Neural cell (in vitro differentiated cells): Measurements from ENCODE around the gene COL2A1. TPM values are rescaled to one million over a fixed set of nuclear protein-coding genes. Genes with fewer than 3 reads are reported as not detected.

Experiments
- H2AFZ ChIP-seq: fragments of 200-600, 300-800 bp; sonication (generic), shearing (Covaris generic); 2 replicates; pipeline ENCODE4 v1.6.0; 2014; ENCODE audit warnings: low read depth, mild to moderate bottlenecking, antibody characterized with exemption, low read length, moderate library complexity
- H3F3A ChIP-seq: fragments of 200-600 bp; shearing (Covaris generic); 2 replicates; pipeline ENCODE4 v1.6.1; 2016; ENCODE audit warnings: mild to moderate bottlenecking, moderate library complexity, mixed read lengths, antibody characterized with exemption, low read length; ENCODE audit not compliant: insufficient read depth, poor library complexity, severe bottlenecking
- H3K27ac ChIP-seq: fragments of 200-600, 300-800 bp; sonication (generic), shearing (Covaris generic); 2 replicates; pipeline ENCODE4 v1.5.1; 2014; ENCODE audit warnings: mild to moderate bottlenecking, low read length, moderate library complexity
- H3K27me3 ChIP-seq: fragments of 300-800, 200-600 bp; sonication (generic), shearing (Covaris generic); 2 replicates; pipeline ENCODE4 v1.6.0; 2014; ENCODE audit warnings: mild to moderate bottlenecking, low read depth, low read length, moderate library complexity; ENCODE audit not compliant: insufficient read depth
- H3K36me3 ChIP-seq: fragments of 300-800, 200-600 bp; sonication (generic), shearing (Covaris generic); 2 replicates; pipeline ENCODE4 v1.5.1; 2014; ENCODE audit warnings: mild to moderate bottlenecking, antibody characterized with exemption, low read length, moderate library complexity; ENCODE audit not compliant: insufficient read depth
- H3K4me2 ChIP-seq: fragments of 300-800, 200-600 bp; sonication (generic), shearing (Covaris generic); 2 replicates; pipeline ENCODE4 v1.6.0; 2014; ENCODE audit warnings: mild to moderate bottlenecking, low read length
- H3K4me3 ChIP-seq: fragments of 300-800, 200-600 bp; sonication (generic), shearing (Covaris generic); 2 replicates; pipeline ENCODE4 v1.5.1; 2014; ENCODE audit warnings: mild to moderate bottlenecking, low read length, moderate library complexity
- H3K79me2 ChIP-seq: fragments of 200-600 bp; shearing (Covaris generic); replicated peaks from 2 replicates; pipeline ENCODE4 v1.6.0; 2014; ENCODE audit warnings: mild to moderate bottlenecking, low read length, moderate library complexity; ENCODE audit not compliant: insufficient read depth
- H3K9ac ChIP-seq: fragments of 300-800, 200-600 bp; sonication (generic), shearing (Covaris generic); 2 replicates; pipeline ENCODE4 v1.6.1; 2016; ENCODE audit warnings: mild to moderate bottlenecking, low read length, mixed read lengths
- H3K9me2 ChIP-seq: fragments of 200-600 bp; shearing (Covaris generic); 2 replicates; pipeline ENCODE4 v1.6.1; 2016; ENCODE audit warnings: mild to moderate bottlenecking, low read length, mixed read lengths; ENCODE audit not compliant: insufficient read depth
- H3K9me3 ChIP-seq: fragments of 200-600, 300-800 bp; sonication (generic), shearing (Covaris generic); 2 replicates; pipeline ENCODE4 v1.6.1; 2016; ENCODE audit warnings: mild to moderate bottlenecking, mixed run types, low read length, moderate library complexity, mixed read lengths
- H4K20me1 ChIP-seq: fragments of 200-600 bp; shearing (Covaris generic); 2 replicates; pipeline ENCODE4 v1.6.1; 2016; ENCODE audit warnings: mild to moderate bottlenecking, mixed run types; ENCODE audit not compliant: insufficient read depth
- CTCF ChIP-seq: fragments of 450-650 bp; IDR thresholded peaks from 2 replicates; pipeline ENCODE4 v1.5.1; 2014; ENCODE audit warnings: antibody characterized with exemption, mild to moderate bottlenecking, moderate library complexity; ENCODE audit not compliant: poor library complexity, severe bottlenecking
- EP300 ChIP-seq: fragments of 450-650 bp; conservative IDR thresholded peaks from 2 replicates; pipeline ENCODE4 v1.6.1; 2014; ENCODE audit warnings: antibody characterized with exemption, mild to moderate bottlenecking, moderate library complexity; ENCODE audit not compliant: poor library complexity, severe bottlenecking
- EZH2 ChIP-seq: fragments of 200-600, 300-800 bp; shearing (Covaris generic), sonication (generic); IDR thresholded peaks from 2 replicates; pipeline ENCODE4 v1.6.1; 2014; ENCODE audit warnings: antibody characterized with exemption, low read length, borderline replicate concordance, mild to moderate bottlenecking; ENCODE audit not compliant: insufficient read depth, poor library complexity, severe bottlenecking
- MXI1 ChIP-seq: fragments of 450-650 bp; conservative IDR thresholded peaks from 2 replicates; pipeline ENCODE4 v1.6.1; 2014; ENCODE audit warnings: antibody characterized with exemption, mild to moderate bottlenecking; ENCODE audit not compliant: poor library complexity, severe bottlenecking
- POLR2AphosphoS5 ChIP-seq: IDR thresholded peaks from 2 replicates; pipeline ENCODE4 v1.6.1; 2012
- RAD21 ChIP-seq: fragments of 450-650 bp; conservative IDR thresholded peaks from 2 replicates; pipeline ENCODE4 v1.6.1; 2014; ENCODE audit warnings: antibody characterized with exemption, mild to moderate bottlenecking, moderate library complexity
- REST ChIP-seq: IDR thresholded peaks from 2 replicates; pipeline ENCODE4 v1.6.1; 2012; ENCODE audit warnings: borderline replicate concordance
- SMC3 ChIP-seq: fragments of 450-650 bp; conservative IDR thresholded peaks from 2 replicates; pipeline ENCODE4 v1.6.1; 2014; ENCODE audit warnings: antibody characterized with exemption, mild to moderate bottlenecking, moderate library complexity; ENCODE audit not compliant: poor library complexity
- TAF1 ChIP-seq: IDR thresholded peaks from 2 replicates; pipeline ENCODE4 v1.6.1; 2012; ENCODE audit warnings: low read depth
- polyA plus RNA-seq: library from polyadenylated mRNA; depleted of rRNA; stranded (reverse); fragments of >200 nt; gene quantifications from 2 replicates; pipeline ENCODE4 v1.2.3, GENCODE V29; 2014

The COL2A1 gene
- polyA plus RNA-seq, 1 donor from 2014 or later: 1.3 TPM

DNA sequence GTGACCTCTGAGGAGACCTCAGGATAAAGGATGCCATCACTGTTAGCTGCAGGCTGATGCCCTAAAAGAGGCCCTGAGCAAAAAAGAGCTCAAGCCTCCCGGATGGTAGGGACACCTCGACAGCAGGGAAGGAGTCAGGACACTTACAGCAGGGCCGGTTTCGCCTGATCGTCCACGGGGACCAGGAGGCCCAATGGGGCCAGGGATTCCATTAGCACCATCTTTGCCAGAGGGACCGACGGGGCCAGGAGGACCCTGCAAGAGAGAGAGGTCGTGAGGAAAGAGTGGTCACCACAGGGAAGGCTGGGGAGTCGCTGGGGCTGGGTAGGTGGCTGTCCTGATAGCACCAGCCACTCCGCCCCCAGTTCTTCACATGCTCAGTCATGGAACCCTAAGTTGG, 28.5 kb downstream of the COL2A1 start:
- no peaks in the 10 kb centered on the region for H3K36me3 ChIP-seq

GRCh38 chr12:47975036-47975620, 29.1 kb downstream of the COL2A1 start:
- H3K4me2 ChIP-seq: no peak overlapping the region
- TF ChIP-seq EP300: no peak
- TF ChIP-seq EZH2: no peak
- TF ChIP-seq SMC3: no peak
- no peak for TF ChIP-seq RAD21
- no peak for TF ChIP-seq REST

More for the DNA sequence above, 28.5 kb downstream of the COL2A1 start:
- Histone ChIP-seq H3K9me3 (no peaks in the 10 kb centered on the region), H3K4me3 (no peak overlapping the region), H2AFZ (no peak overlapping the region), H3K4me2 (no peak overlapping the region), H3K27me3 (no peaks in the 10 kb centered on the region), H3K79me2 (no peaks in the 10 kb centered on the region), H3K9me2 (no peaks in the 10 kb centered on the region), H4K20me1 (no peaks in the 10 kb centered on the region), H3F3A (no peaks in the 10 kb centered on the region), H3K9ac (no peak overlapping the region), H3K27ac (no peak overlapping the region)
- TF ChIP-seq SMC3 (no peak), RAD21 (no peak), POLR2AphosphoS5 (no peak), EP300 (no peak), REST (no peak), TAF1 (no peak), MXI1 (no peak), EZH2 (no peak), CTCF (no peak)

More at GRCh38 chr12:47975036-47975620, 29.1 kb downstream of the COL2A1 start:
- Histone ChIP-seq H3K27ac (no peak overlapping the region), H3K9ac (no peak overlapping the region), H2AFZ (no peak overlapping the region), H3K36me3 (no peaks in the 10 kb centered on the region), H3K27me3 (no peaks in the 10 kb centered on the region), H3F3A (no peaks in the 10 kb centered on the region), H3K4me3 (no peak overlapping the region), H4K20me1 (no peaks in the 10 kb centered on the region), H3K9me2 (no peaks in the 10 kb centered on the region), H3K79me2 (no peaks in the 10 kb centered on the region), H3K9me3 (no peaks in the 10 kb centered on the region)
